GM23338 (cell line): Measurements from ENCODE around the gene BRICD5. TPM values are rescaled to one million over a fixed set of nuclear protein-coding genes. Genes with fewer than 3 reads are reported as not detected.

Experiments used
- ATAC-seq: fragments of 200-7000 bp; cut with Tn5 transposase; 3 replicates; pipeline ENCODE4 v1.9.1; 2020
- DNase-seq: peaks from one replicate; pipeline ENCODE4 v3.0.0-alpha.2; 2015; ENCODE audit warnings: low spot score
- H2AFZ ChIP-seq: fragments of 200-600 bp; sonication (generic); 2 replicates; pipeline ENCODE4 v1.8.0; 2016; ENCODE audit warnings: antibody characterized with exemption, mild to moderate bottlenecking, moderate library complexity
- H3F3A ChIP-seq: fragments of 200-600 bp; sonication (generic); replicated peaks from 2 replicates; pipeline ENCODE4 v1.8.0; 2017; ENCODE audit warnings: antibody characterized with exemption, mixed run types, low read depth
- H3K27ac ChIP-seq: fragments of 200-600 bp; sonication (generic); 2 replicates; pipeline ENCODE4 v1.6.1; 2016; ENCODE audit warnings: low read depth
- H3K27me3 ChIP-seq: fragments of 200-600 bp; sonication (generic); 2 replicates; pipeline ENCODE4 v1.8.0; 2016; ENCODE audit warnings: mild to moderate bottlenecking, mixed run types, moderate library complexity; ENCODE audit not compliant: insufficient read depth
- H3K36me3 ChIP-seq: fragments of 200-600 bp; sonication (generic); 2 replicates; pipeline ENCODE4 v1.8.0; 2016; ENCODE audit warnings: mild to moderate bottlenecking; ENCODE audit not compliant: insufficient read depth
- H3K4me1 ChIP-seq: fragments of 200-600 bp; sonication (generic); 2 replicates; pipeline ENCODE4 v1.8.0; 2016; ENCODE audit warnings: mild to moderate bottlenecking, moderate library complexity; ENCODE audit not compliant: insufficient read depth
- H3K4me2 ChIP-seq: fragments of 200-600 bp; sonication (generic); 2 replicates; pipeline ENCODE4 v1.7.1; 2017; ENCODE audit warnings: mixed run types
- H3K4me3 ChIP-seq: fragments of 200-600 bp; sonication (generic); 2 replicates; pipeline ENCODE4 v1.6.1; 2016; ENCODE audit warnings: mixed run types
- H3K79me2 ChIP-seq: fragments of 200-600 bp; sonication (generic); replicated peaks from 2 replicates; pipeline ENCODE4 v1.8.0; 2017; ENCODE audit warnings: mild to moderate bottlenecking; ENCODE audit not compliant: insufficient read depth
- H3K9me2 ChIP-seq: fragments of 200-600 bp; sonication (generic); 2 replicates; pipeline ENCODE4 v1.8.0; 2017; ENCODE audit not compliant: insufficient read depth
- H4K20me1 ChIP-seq: fragments of 200-600 bp; sonication (generic); replicated peaks from 2 replicates; pipeline ENCODE4 v1.8.0; 2017; ENCODE audit warnings: mild to moderate bottlenecking; ENCODE audit not compliant: insufficient read depth
- H3K27ac Mint-ChIP-seq: 2 replicates; pipeline ENCODE4 v1.8.0; 2020; ENCODE audit warnings: inconsistent platforms, mild to moderate bottlenecking, moderate library complexity, mixed read lengths
- H3K27me3 Mint-ChIP-seq: 3 replicates; pipeline ENCODE4 v1.8.0; 2022; ENCODE audit warnings: low read depth, mild to moderate bottlenecking, moderate library complexity, mixed read lengths, inconsistent platforms; ENCODE audit not compliant: insufficient read depth, poor library complexity
- H3K36me3 Mint-ChIP-seq: 3 replicates; pipeline ENCODE4 v1.8.0; 2021; ENCODE audit warnings: low read depth, mild to moderate bottlenecking, inconsistent platforms, moderate library complexity, mixed read lengths
- H3K4me1 Mint-ChIP-seq: 3 replicates; pipeline ENCODE4 v1.8.0; 2020; ENCODE audit warnings: mild to moderate bottlenecking, inconsistent platforms, mixed read lengths
- H3K4me3 Mint-ChIP-seq: 3 replicates; pipeline ENCODE4 v1.8.0; 2021; ENCODE audit warnings: moderate library complexity, mild to moderate bottlenecking, inconsistent platforms, mixed read lengths
- H3K9me3 Mint-ChIP-seq: 3 replicates; pipeline ENCODE4 v1.8.0; 2020; ENCODE audit warnings: moderate library complexity, mild to moderate bottlenecking, inconsistent platforms, mixed read lengths
- CREB1 ChIP-seq: fragments of 250-450 bp; sonication (Bioruptor Pico); IDR thresholded peaks from 2 replicates; pipeline ENCODE4 v1.5.0; 2020; ENCODE audit warnings: low read depth, mild to moderate bottlenecking, moderate library complexity
- CTCF ChIP-seq, 2 experiments: fragments of 200-600 bp in 1 of 2; sonication (generic) in 1 of 2; conservative IDR thresholded peaks; 2 replicates each; pipeline versions ENCODE4 v1.5.1 to v1.6.1; 2016 to 2017; ENCODE audit warnings: antibody characterized with exemption in 2 of 2, low read depth in 2 of 2, mild to moderate bottlenecking in 2 of 2, moderate library complexity in 1 of 2
- ETS1 ChIP-seq: IDR thresholded peaks from 2 replicates; pipeline ENCODE4 v1.6.1; 2016; ENCODE audit warnings: antibody characterized with exemption
- EZH2 ChIP-seq: fragments of 200-600 bp; sonication (generic); IDR thresholded peaks from one replicate; pipeline ENCODE4 v1.8.0; 2017; ENCODE audit warnings: antibody characterized with exemption, mild to moderate bottlenecking, low read depth; ENCODE audit not compliant: unreplicated experiment
- EZH2phosphoT487 ChIP-seq: fragments of 200-600 bp; sonication (generic); IDR thresholded peaks from one replicate; pipeline ENCODE4 v1.8.1; 2018; ENCODE audit warnings: antibody characterized with exemption; ENCODE audit not compliant: unreplicated experiment
- JUNB ChIP-seq: IDR thresholded peaks from one replicate; pipeline ENCODE4 v1.6.1; 2016; ENCODE audit warnings: antibody characterized with exemption; ENCODE audit not compliant: unreplicated experiment
- NANOG ChIP-seq: IDR thresholded peaks from 2 replicates; pipeline ENCODE4 v1.6.1; 2016; ENCODE audit warnings: antibody characterized with exemption, borderline replicate concordance
- POLR2AphosphoS5 ChIP-seq: IDR thresholded peaks from 2 replicates; pipeline ENCODE4 v1.6.1; 2016; ENCODE audit warnings: antibody characterized with exemption, low read depth
- REST ChIP-seq: IDR thresholded peaks from one replicate; pipeline ENCODE4 v1.6.1; 2018; ENCODE audit warnings: antibody characterized with exemption; ENCODE audit not compliant: unreplicated experiment
- STAT1 ChIP-seq: IDR thresholded peaks from one replicate; pipeline ENCODE4 v1.6.1; 2016; ENCODE audit warnings: antibody characterized with exemption; ENCODE audit not compliant: unreplicated experiment
- ZNF114 ChIP-seq: fragments of 250-450 bp; sonication (Bioruptor Pico); IDR thresholded peaks from 2 replicates; pipeline ENCODE4 v1.5.0; 2020; ENCODE audit warnings: mild to moderate bottlenecking, moderate library complexity
- ZNF331 ChIP-seq: fragments of 250-450 bp; sonication (Bioruptor Pico); IDR thresholded peaks from 2 replicates; pipeline ENCODE4 v1.5.0; 2020; ENCODE audit warnings: low read depth, mild to moderate bottlenecking, moderate library complexity
- ZNF462 ChIP-seq: fragments of 250-450 bp; sonication (Bioruptor Pico); IDR thresholded peaks from 2 replicates; pipeline ENCODE4 v1.5.0; 2020; ENCODE audit warnings: mild to moderate bottlenecking, moderate library complexity
- polyA plus RNA-seq: library from polyadenylated mRNA; unstranded; fragments of >200 nt; fragmentation: Nextera tagmentation; extraction: Ambion mirVana; gene quantifications from 2 replicates; pipeline ENCODE4 v1.2.1, GENCODE V29; 2016
- total RNA-seq: library from RNA; depleted of rRNA; stranded (reverse); fragments of >200 nt; shearing (Covaris generic); gene quantifications from 2 replicates; pipeline ENCODE4 v1.2.3, GENCODE V29; 2014

BRICD5 gene
- total and polyA plus RNA-seq, 2 experiments from 2014 or later = 5.3 to 6.3 TPM

GRCh38 chr16:2184962-2185361 is 25.7 kb downstream of the BRICD5 start:
- H4K20me1 ChIP-seq = no peaks in the 10 kb centered on the region
- H3K4me2 ChIP-seq = no peak overlapping the region
- peaks cover 15% of the 10 kb centered on the region for H3K27me3 Mint-ChIP-seq
- H3K4me1 Mint-ChIP-seq = peaks cover 6% of the 10 kb centered on the region
- no peak for DNase-seq
- no peaks in the 10 kb centered on the region for H3F3A ChIP-seq
- no peaks in the 10 kb centered on the region for H3K27me3 ChIP-seq
- H3K4me3 ChIP-seq = no peak overlapping the region
- H3K4me3 Mint-ChIP-seq = no peak overlapping the region
- TF ChIP-seq EZH2phosphoT487 (no peak), ZNF331 (CRISPR knock-in tag) (no peak), ZNF114 (CRISPR knock-in tag) (no peak), ZNF462 (CRISPR knock-in tag) (no peak), JUNB (no peak), POLR2AphosphoS5 (no peak), NANOG (no peak), EZH2 (no peak), REST (no peak), ETS1 (no peak), STAT1 (no peak), CTCF (conservative IDR thresholded peaks at IDR 0.05; ENCODE audit: low read depth in 2 of 2) (no peak), CREB1 (CRISPR knock-in tag) (no peak)
- H3K27ac Mint-ChIP-seq = no peak overlapping the region
- no peak for ATAC-seq
- H3K27ac ChIP-seq = no peak overlapping the region
- no peaks in the 10 kb centered on the region for H3K36me3 ChIP-seq
- no peaks in the 10 kb centered on the region; the same call in 2 of the 3 replicates for H3K36me3 Mint-ChIP-seq
- no peak overlapping the region for H2AFZ ChIP-seq
- no peaks in the 10 kb centered on the region for H3K4me1 ChIP-seq
- H3K9me2 ChIP-seq = no peaks in the 10 kb centered on the region
- H3K9me3 Mint-ChIP-seq = no peaks in the 10 kb centered on the region
- H3K79me2 ChIP-seq = no peaks in the 10 kb centered on the region
